SH-SY5Y (cell line): ENCODE data around the gene HOXB4.

Experiments used
- GATA2 ChIP-seq: IDR thresholded peaks from 2 replicates; pipeline ENCODE4 v1.6.1; 2011; ENCODE audit warnings: mild to moderate bottlenecking, low read depth, low read length
- GATA3 ChIP-seq: IDR thresholded peaks from 2 replicates; pipeline ENCODE4 v1.6.1; 2011; ENCODE audit warnings: low read depth, mild to moderate bottlenecking, low read length, moderate library complexity

- TF ChIP-seq GATA3, result no peak
- no peak for TF ChIP-seq GATA2
Observed at GRCh38 chr17:48594538-48595277, 16.6 kb upstream of the HOXB4 start.
